HFF-Myc (cell line): ENCODE measurements around the gene P3H4.

Experiments
- DNase-seq: peaks from one replicate; pipeline ENCODE4 v3.0.0-alpha.2; 2011; ENCODE audit warnings: low read depth; ENCODE audit errors: extremely low read depth
- H3K4me3 ChIP-seq: replicated peaks from 2 replicates; pipeline ENCODE4 v1.5.1; 2011; ENCODE audit warnings: low read depth, mild to moderate bottlenecking, control low read depth, low read length
- TF ChIP-seq, protein P1 (sequence below): IDR thresholded peaks from 2 replicates; pipeline ENCODE4 v1.5.1; 2012; ENCODE audit warnings: mild to moderate bottlenecking, low read depth, low read length, control low read depth; ENCODE audit errors: missing control alignments

Gene P3H4

DNA sequence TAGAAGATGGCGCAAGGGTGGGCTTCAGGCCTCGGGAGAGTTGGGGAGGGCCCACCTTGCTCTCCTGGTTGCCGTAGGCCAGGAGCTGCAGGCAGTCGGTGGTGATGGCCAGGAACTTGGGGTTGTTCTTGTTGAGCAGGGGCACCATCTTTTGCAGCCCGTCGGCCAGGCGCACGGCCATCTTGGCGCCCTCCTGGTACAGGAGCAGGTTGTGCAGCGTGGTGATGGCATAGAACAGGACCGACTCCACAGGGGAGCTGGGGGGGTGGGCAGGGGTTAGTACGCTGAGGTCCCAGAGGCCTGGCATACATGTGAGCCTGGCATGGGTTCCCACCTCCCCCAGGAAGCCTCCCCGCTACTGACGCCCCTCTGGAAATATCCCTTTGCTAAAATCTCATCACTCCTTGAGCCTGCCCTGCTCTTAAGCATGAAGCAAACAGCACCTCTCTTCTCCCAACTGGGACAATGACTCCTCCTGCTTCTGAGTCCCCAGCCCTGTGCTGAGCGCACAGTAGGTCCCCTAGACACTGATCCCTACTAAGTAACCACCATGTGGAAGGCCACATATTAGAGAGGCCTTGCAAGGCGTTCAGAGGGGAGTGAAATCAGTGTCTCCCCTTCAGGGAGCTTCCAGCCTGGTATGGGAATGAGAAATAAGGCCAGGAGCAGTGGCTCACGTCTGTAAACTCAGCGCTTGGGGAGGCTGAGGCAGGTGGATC, 44.3 kb downstream of the P3H4 start:
- TF ChIP-seq, protein P1, sequence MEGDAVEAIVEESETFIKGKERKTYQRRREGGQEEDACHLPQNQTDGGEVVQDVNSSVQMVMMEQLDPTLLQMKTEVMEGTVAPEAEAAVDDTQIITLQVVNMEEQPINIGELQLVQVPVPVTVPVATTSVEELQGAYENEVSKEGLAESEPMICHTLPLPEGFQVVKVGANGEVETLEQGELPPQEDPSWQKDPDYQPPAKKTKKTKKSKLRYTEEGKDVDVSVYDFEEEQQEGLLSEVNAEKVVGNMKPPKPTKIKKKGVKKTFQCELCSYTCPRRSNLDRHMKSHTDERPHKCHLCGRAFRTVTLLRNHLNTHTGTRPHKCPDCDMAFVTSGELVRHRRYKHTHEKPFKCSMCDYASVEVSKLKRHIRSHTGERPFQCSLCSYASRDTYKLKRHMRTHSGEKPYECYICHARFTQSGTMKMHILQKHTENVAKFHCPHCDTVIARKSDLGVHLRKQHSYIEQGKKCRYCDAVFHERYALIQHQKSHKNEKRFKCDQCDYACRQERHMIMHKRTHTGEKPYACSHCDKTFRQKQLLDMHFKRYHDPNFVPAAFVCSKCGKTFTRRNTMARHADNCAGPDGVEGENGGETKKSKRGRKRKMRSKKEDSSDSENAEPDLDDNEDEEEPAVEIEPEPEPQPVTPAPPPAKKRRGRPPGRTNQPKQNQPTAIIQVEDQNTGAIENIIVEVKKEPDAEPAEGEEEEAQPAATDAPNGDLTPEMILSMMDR: no peak
- no peak overlapping the region for H3K4me3 ChIP-seq
- DNase-seq: no peak

DNA sequence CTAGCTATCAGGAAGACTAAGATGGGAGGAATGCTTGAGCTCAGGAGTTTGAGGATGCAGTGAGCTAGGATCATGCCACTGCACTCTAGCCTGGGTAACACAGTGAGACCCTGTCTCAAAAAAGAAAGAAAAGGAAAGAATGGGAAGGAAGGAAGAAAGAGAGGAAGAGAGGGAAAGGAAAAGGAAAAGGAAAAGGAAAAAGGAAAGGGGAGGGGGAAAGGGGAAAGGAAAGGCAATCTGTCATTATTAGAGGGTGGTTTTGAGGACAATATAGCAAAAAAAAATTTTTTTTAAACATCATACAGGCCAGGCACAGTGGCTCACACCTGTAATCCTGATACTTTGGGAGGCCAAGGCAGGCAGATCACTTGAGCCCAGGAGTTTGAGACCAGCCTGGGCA, 45.6 kb downstream of the P3H4 start:
- TF ChIP-seq, protein P1: no peak
- DNase-seq: no peak
- H3K4me3 ChIP-seq: no peak overlapping the region

DNA sequence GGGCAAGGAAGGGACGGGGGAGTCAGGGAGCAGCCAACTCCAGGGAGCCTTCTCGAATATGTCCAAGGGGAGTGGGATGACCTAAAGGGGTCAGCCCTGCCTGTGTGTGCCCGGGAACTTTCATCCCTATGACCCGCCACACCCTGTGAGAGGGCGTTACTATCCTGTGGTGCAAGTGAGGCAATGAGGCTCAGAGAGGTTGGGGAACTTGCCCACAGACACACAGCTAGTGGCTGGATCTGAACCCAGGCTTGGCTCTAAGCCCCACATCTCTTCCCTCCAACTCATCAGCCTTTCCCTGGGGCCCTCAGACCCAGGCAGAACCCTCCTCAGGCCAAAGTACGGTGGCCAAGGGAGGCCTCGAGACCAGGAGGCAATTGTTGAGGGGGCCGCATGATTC, 48.4 kb downstream of the P3H4 start:
- no peak overlapping the region for H3K4me3 ChIP-seq
- DNase-seq: no peak
- TF ChIP-seq, protein P1: no peak

DNA sequence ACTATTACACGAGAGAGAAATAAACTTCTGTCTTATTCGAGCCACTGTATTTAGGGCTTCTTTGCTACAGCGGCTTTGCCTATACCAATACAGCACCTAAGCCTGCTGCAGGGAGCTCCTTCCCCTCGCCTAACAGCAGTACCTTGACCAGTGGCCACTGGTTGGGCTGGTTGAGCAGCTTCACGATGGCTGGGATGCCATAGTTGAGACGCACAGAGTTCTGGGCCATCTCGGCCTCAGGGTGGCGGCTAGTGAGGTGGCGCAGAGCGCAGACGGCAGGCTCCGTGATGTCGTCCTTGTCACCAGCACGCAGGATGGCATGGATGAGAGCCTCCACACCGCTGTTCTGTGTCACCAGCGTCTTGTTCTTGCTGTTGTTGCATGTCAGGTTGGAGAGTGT, 48.9 kb downstream of the P3H4 start:
- TF ChIP-seq, protein P1: no peak
- no peak for DNase-seq
- H3K4me3 ChIP-seq: no peak overlapping the region

DNA sequence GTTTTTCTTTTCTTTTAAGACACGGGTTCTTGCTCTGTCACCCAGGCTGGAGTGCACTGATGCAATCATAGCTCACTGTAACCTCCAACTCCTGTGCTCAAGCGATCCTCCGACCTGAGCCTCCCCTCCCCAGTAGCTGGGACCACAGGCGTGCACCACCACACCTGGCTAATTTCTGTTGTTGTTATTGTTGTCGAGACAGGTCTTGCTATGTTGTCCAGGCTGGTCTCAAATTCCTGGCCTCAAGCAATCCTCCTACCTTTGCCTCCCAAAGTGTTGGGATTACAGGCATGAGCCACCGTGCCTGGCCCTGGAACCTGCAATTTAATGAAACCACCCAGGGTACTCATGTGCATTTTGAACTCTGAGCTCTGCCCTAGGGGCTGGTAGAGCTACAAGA, 49.4 kb downstream of the P3H4 start:
- no peak overlapping the region for H3K4me3 ChIP-seq
- TF ChIP-seq, protein P1: no peak
- no peak for DNase-seq

DNA sequence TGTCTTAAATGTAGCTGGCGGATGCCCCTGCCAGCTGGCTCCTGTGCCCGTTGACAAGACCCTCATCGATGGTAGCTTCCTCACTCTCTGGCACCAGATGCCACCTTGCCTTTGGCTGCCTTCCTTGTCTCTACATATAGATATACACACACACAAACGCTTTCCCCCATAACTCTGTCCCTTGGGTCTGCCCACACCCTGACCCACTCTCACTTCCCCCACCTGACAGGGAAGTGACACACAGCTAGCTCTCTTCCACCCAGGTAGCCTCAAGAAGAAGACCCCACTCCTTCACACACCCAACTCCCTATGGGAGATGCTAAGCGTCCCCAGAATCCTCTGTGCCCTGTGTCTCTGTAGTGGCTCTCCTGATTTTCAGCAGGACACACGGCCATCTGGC, 50.9 kb downstream of the P3H4 start:
- TF ChIP-seq, protein P1: no peak
- DNase-seq: no peak
- no peak overlapping the region for H3K4me3 ChIP-seq

DNA sequence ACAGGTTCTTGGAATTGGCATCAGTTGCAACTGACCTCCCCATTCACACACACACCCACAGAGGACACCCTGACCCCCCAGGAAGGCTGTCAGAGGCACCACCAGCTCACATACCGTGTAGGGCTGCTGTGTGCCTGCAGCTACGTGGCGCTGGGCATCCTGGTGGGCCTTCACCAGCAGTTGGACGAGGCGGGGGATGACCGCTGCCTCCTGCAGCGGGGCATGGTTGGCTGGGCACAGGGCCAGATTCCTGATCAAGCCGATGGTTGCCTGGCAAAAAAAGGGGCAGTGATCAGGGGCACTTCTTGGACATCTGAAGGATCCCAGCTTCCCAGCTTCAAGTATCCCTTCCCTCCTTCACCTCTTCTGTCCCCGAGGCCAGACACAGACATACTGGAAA, 53.1 kb downstream of the P3H4 start:
- no peak overlapping the region for H3K4me3 ChIP-seq
- TF ChIP-seq, protein P1: no peak
- no peak for DNase-seq
